HepG2 (cell line): Measurements from ENCODE around the gene TBX19. TPM values are rescaled to one million over a fixed set of nuclear protein-coding genes. Genes with fewer than 3 reads are reported as not detected.

Experiments used
- BCL6 ChIP-seq: IDR thresholded peaks from 2 replicates; pipeline ENCODE4 v1.6.1; 2016; ENCODE audit warnings: missing genetic modification reagents, missing compliant biosample characterization
- CBX1 ChIP-seq: IDR thresholded peaks from one replicate; pipeline ENCODE4 v1.6.1; 2016; ENCODE audit warnings: antibody characterized with exemption, low read depth
- EED ChIP-seq: sonication (generic); formaldehyde crosslinking; IDR thresholded peaks from 2 replicates; pipeline ENCODE4 v1.5.0; 2020; ENCODE audit warnings: mild to moderate bottlenecking, missing genetic modification reagents
- FOXA1 ChIP-seq, 2 experiments: fragments of 450-650 bp in 1 of 2; sonication (generic) in 1 of 2; formaldehyde crosslinking in 1 of 2; IDR thresholded peaks; 2 replicates each; pipeline versions ENCODE4 v1.4.0 to v1.6.1; 2016 to 2020; ENCODE audit warnings: missing genetic modification reagents in 1 of 2
- GFI1 ChIP-seq: sonication (generic); formaldehyde crosslinking; IDR thresholded peaks from 2 replicates; pipeline ENCODE4 v1.5.0; 2020; ENCODE audit warnings: missing genetic modification reagents, mild to moderate bottlenecking, borderline replicate concordance
- HDAC2 ChIP-seq: sonication (generic); formaldehyde crosslinking; IDR thresholded peaks from 2 replicates; pipeline ENCODE4 v1.4.0; 2020; ENCODE audit warnings: missing genetic modification reagents
- HNF4A ChIP-seq: sonication (generic); formaldehyde crosslinking; IDR thresholded peaks from 2 replicates; pipeline ENCODE4 v1.4.0; 2020; ENCODE audit warnings: missing genetic modification reagents
- HOXD1 ChIP-seq: sonication (generic); formaldehyde crosslinking; IDR thresholded peaks from 2 replicates; pipeline ENCODE4 v1.5.0; 2020; ENCODE audit warnings: missing genetic modification reagents
- IKZF1 ChIP-seq: fragments of 450-650 bp; IDR thresholded peaks from 2 replicates; pipeline ENCODE4 v1.7.1; 2016
- MEIS1 ChIP-seq: sonication (generic); formaldehyde crosslinking; IDR thresholded peaks from 2 replicates; pipeline ENCODE4 v1.9.0; 2021; ENCODE audit warnings: mild to moderate bottlenecking, missing genetic modification reagents, moderate library complexity, borderline replicate concordance
- MIER3 ChIP-seq: IDR thresholded peaks from 2 replicates; pipeline ENCODE4 v1.6.1; 2016; ENCODE audit warnings: missing compliant biosample characterization, borderline replicate concordance
- NFYC ChIP-seq: IDR thresholded peaks from 2 replicates; pipeline ENCODE4 v1.6.1; 2016; ENCODE audit warnings: missing genetic modification reagents, missing compliant biosample characterization
- NONO ChIP-seq, 2 experiments: fragments of 450-650 bp in 1 of 2; sonication (generic) in 1 of 2; formaldehyde crosslinking in 1 of 2; IDR thresholded peaks in 1 of 2; conservative IDR thresholded peaks in 1 of 2; 2 replicates each; pipeline versions ENCODE4 v1.6.1 to v1.8.0; 2017 to 2022; ENCODE audit warnings: mild to moderate bottlenecking in 1 of 2, missing genetic modification reagents in 1 of 2, moderate library complexity in 1 of 2
- NPAS2 ChIP-seq: sonication (generic); formaldehyde crosslinking; IDR thresholded peaks from 2 replicates; pipeline ENCODE4 v1.8.0; 2022; ENCODE audit warnings: mild to moderate bottlenecking, missing genetic modification reagents, borderline replicate concordance
- PAX8 ChIP-seq: sonication (generic); formaldehyde crosslinking; IDR thresholded peaks from 2 replicates; pipeline ENCODE4 v1.8.0; 2022; ENCODE audit warnings: mild to moderate bottlenecking, missing genetic modification reagents, borderline replicate concordance
- SALL2 ChIP-seq: sonication (generic); formaldehyde crosslinking; IDR thresholded peaks from 2 replicates; pipeline ENCODE4 v1.8.1; 2023; ENCODE audit warnings: mild to moderate bottlenecking, missing genetic modification reagents, inconsistent platforms
- SAP130 ChIP-seq: IDR thresholded peaks from 2 replicates; pipeline ENCODE4 v1.6.1; 2016; ENCODE audit warnings: low read depth
- SMC3 ChIP-seq: IDR thresholded peaks from 2 replicates; pipeline ENCODE4 v1.6.1; 2011; ENCODE audit warnings: low read length, improper control_type of control experiment
- ZBTB7B ChIP-seq: sonication (generic); formaldehyde crosslinking; IDR thresholded peaks from 2 replicates; pipeline ENCODE4 v1.4.0; 2020; ENCODE audit warnings: missing genetic modification reagents
- ZFYVE20 ChIP-seq: sonication (generic); formaldehyde crosslinking; IDR thresholded peaks from 2 replicates; pipeline ENCODE4 v1.8.0; 2023; ENCODE audit warnings: low read depth, mild to moderate bottlenecking, moderate library complexity, missing genetic modification reagents, borderline replicate concordance
- ZGPAT ChIP-seq: IDR thresholded peaks from 2 replicates; pipeline ENCODE4 v1.6.1; 2016; ENCODE audit warnings: mild to moderate bottlenecking
- ZNF207 ChIP-seq: fragments of 450-650 bp; IDR thresholded peaks from 2 replicates; pipeline ENCODE4 v1.6.1; 2016; ENCODE audit warnings: antibody characterized with exemption, borderline replicate concordance
- ZNF350 ChIP-seq: sonication (generic); formaldehyde crosslinking; IDR thresholded peaks from 2 replicates; pipeline ENCODE4 v1.4.0; 2020; ENCODE audit warnings: mild to moderate bottlenecking, low read depth, missing genetic modification reagents, borderline replicate concordance
- ZNF430 ChIP-seq: sonication (generic); formaldehyde crosslinking; IDR thresholded peaks from 2 replicates; pipeline ENCODE4 v1.9.0; 2021; ENCODE audit warnings: mild to moderate bottlenecking, missing genetic modification reagents
- ZNF562 ChIP-seq: sonication (generic); formaldehyde crosslinking; IDR thresholded peaks from 2 replicates; pipeline ENCODE4 v1.8.0; 2022; ENCODE audit warnings: missing genetic modification reagents, borderline replicate concordance
- ZNF816 ChIP-seq: sonication (generic); formaldehyde crosslinking; IDR thresholded peaks from 2 replicates; pipeline ENCODE4 v1.8.0; 2022; ENCODE audit warnings: missing genetic modification reagents, mild to moderate bottlenecking, borderline replicate concordance
- ZSCAN25 ChIP-seq: sonication (generic); formaldehyde crosslinking; IDR thresholded peaks from 2 replicates; pipeline ENCODE4 v1.8.0; 2022; ENCODE audit warnings: mild to moderate bottlenecking, missing genetic modification reagents
- ZSCAN31 ChIP-seq: sonication (generic); formaldehyde crosslinking; IDR thresholded peaks from 2 replicates; pipeline ENCODE4 v1.5.0; 2020; ENCODE audit warnings: low read depth, mild to moderate bottlenecking, missing genetic modification reagents
- polyA plus RNA-seq, 8 experiments: library from polyadenylated mRNA; depleted of rRNA in 3 of 8; stranded (reverse) in 7 of 8; unstranded in 1 of 8; fragments of >200 nt; fragmentation: Illumina TruSeq in 4 of 8; extraction: Trizol in 4 of 8; gene quantifications; 2 replicates each; pipeline versions ENCODE4 v1.2.1 to v1.2.3, GENCODE V29; 2011 to 2016; ENCODE audit warnings: low read depth in 4 of 8, missing spikeins in 1 of 8, mixed read lengths in 1 of 8; ENCODE audit not compliant: insufficient read depth in 1 of 8
- total RNA-seq, 5 experiments: library from RNA; depleted of rRNA; stranded (reverse); fragments of >200 nt; fragmentation: Illumina TruSeq; extraction: Trizol; gene quantifications; 2 replicates each; pipeline ENCODE4 v1.2.3, GENCODE V29; 2016; ENCODE audit warnings: low read depth in 1 of 5
- TF ChIP-seq, protein P1 (sequence below): sonication (generic); formaldehyde crosslinking; IDR thresholded peaks from 2 replicates; pipeline ENCODE4 v1.8.0; 2022; ENCODE audit warnings: missing genetic modification reagents, mild to moderate bottlenecking, moderate library complexity, borderline replicate concordance
- TF ChIP-seq, protein P2 (sequence below): sonication (generic); formaldehyde crosslinking; IDR thresholded peaks from 2 replicates; pipeline ENCODE4 v1.4.0; 2020; ENCODE audit warnings: mild to moderate bottlenecking, low read depth, missing genetic modification reagents

TBX19 gene
- total and polyA plus RNA-seq, 2 of the 13 experiments (the other 11 are each of a cell fraction or from before 2014, with no cell fraction given): 0.31 to 1.4 TPM

DNA sequence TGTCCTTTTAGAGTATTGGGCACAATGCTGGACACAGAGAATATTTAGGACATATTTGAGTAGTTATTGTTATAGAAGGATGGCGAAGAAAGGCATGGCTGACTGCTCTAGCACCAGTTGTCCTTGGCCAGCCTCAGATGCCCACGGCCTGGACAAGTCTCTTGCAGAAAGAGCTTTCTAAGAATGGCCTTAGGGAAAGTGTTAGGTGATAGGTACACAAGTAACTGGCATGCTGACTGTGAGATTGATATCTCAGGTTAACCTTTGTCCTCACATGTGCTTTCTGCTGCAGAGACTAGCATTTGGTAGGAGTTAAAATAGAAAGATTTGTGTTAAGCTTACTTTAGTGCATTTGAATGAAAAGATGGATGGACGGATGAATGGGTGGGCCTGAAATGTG, 44.7 kb upstream of the TBX19 start (continued):
- TF ChIP-seq CBX1 (no peak), ZFYVE20 (CRISPR knock-in tag) (no peak), PAX8 (CRISPR knock-in tag) (no peak), SAP130 (CRISPR knock-in tag) (0 out of 2 replicates have a peak, but pooled peaks have one; percentile 14), NONO (IDR thresholded peaks at IDR 0.05) (no peak), NONO (CRISPR knock-in tag; conservative IDR thresholded peaks at IDR 0.05) (no peak), EED (CRISPR knock-in tag) (no peak), GFI1 (0 out of 2 replicates have a peak, but pooled peaks have one; percentile 20), ZNF430 (CRISPR knock-in tag) (no peak), ZNF816 (CRISPR knock-in tag) (no peak), SALL2 (no peak), HDAC2 (no peak), BCL6 (CRISPR knock-in tag) (peak; percentile 99), MIER3 (CRISPR knock-in tag) (no peak), NPAS2 (CRISPR knock-in tag) (no peak), HNF4A (CRISPR knock-in tag) (peak; percentile 64), ZNF350 (CRISPR knock-in tag) (no peak), ZSCAN25 (CRISPR knock-in tag) (no peak), IKZF1 (no peak), NFYC (CRISPR knock-in tag) (no peak), SMC3 (no peak), MEIS1 (CRISPR knock-in tag) (no peak), ZSCAN31 (CRISPR knock-in tag) (no peak), ZGPAT (no peak), ZBTB7B (CRISPR knock-in tag) (no peak), FOXA1 (IDR thresholded peaks at IDR 0.05) (no peak), FOXA1 (CRISPR knock-in tag; IDR thresholded peaks at IDR 0.05) (0 out of 2 replicates have a peak, but pooled peaks have one; percentile 15), HOXD1 (CRISPR knock-in tag) (no peak), ZNF562 (CRISPR knock-in tag) (no peak), ZNF207 (no peak)
- TF ChIP-seq, protein P1, sequence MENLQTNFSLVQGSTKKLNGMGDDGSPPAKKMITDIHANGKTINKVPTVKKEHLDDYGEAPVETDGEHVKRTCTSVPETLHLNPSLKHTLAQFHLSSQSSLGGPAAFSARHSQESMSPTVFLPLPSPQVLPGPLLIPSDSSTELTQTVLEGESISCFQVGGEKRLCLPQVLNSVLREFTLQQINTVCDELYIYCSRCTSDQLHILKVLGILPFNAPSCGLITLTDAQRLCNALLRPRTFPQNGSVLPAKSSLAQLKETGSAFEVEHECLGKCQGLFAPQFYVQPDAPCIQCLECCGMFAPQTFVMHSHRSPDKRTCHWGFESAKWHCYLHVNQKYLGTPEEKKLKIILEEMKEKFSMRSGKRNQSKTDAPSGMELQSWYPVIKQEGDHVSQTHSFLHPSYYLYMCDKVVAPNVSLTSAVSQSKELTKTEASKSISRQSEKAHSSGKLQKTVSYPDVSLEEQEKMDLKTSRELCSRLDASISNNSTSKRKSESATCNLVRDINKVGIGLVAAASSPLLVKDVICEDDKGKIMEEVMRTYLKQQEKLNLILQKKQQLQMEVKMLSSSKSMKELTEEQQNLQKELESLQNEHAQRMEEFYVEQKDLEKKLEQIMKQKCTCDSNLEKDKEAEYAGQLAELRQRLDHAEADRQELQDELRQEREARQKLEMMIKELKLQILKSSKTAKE (CRISPR knock-in tag): 0 out of 2 replicates have a peak, but pooled peaks have one; percentile 20
- TF ChIP-seq, protein P2, sequence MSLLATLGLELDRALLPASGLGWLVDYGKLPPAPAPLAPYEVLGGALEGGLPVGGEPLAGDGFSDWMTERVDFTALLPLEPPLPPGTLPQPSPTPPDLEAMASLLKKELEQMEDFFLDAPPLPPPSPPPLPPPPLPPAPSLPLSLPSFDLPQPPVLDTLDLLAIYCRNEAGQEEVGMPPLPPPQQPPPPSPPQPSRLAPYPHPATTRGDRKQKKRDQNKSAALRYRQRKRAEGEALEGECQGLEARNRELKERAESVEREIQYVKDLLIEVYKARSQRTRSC: no peak
